K562 (cell line): ENCODE data around the gene SLC10A3. TPM values are rescaled to one million over a fixed set of nuclear protein-coding genes. Genes with fewer than 3 reads are reported as not detected.

Source experiments
- ADNP ChIP-seq: fragments of 200-800 bp; sonication (Bioruptor generic); IDR thresholded peaks from 2 replicates; pipeline ENCODE4 v1.6.1; 2016; ENCODE audit warnings: missing genetic modification characterization, missing compliant biosample characterization
- ARID2 ChIP-seq: fragments of 450-650 bp; IDR thresholded peaks from 2 replicates; pipeline ENCODE4 v1.6.1; 2017; ENCODE audit warnings: antibody characterized with exemption, mild to moderate bottlenecking
- ATF1 ChIP-seq, 2 experiments: fragments of 450-650 bp in 1 of 2; IDR thresholded peaks; 2 replicates each; pipeline ENCODE4 v1.6.1; 2016; ENCODE audit warnings: missing compliant biosample characterization in 1 of 2, missing genetic modification characterization in 1 of 2
- ATF3 ChIP-seq, 2 experiments: fragments of 450-650 bp in 1 of 2; sonication (generic) in 1 of 2; formaldehyde crosslinking in 1 of 2; IDR thresholded peaks in 1 of 2; conservative IDR thresholded peaks in 1 of 2; 2 replicates each; pipeline versions ENCODE4 v1.6.1 to v1.8.1; 2016 to 2023; ENCODE audit warnings: mild to moderate bottlenecking in 2 of 2, moderate library complexity in 2 of 2, inconsistent platforms in 1 of 2, missing genetic modification reagents in 1 of 2
- BACH1 ChIP-seq: fragments of 200-800 bp; sonication (Bioruptor generic); IDR thresholded peaks from 2 replicates; pipeline ENCODE4 v1.6.1; 2016; ENCODE audit warnings: missing genetic modification characterization, missing compliant biosample characterization
- BCOR ChIP-seq: fragments of 450-650 bp; IDR thresholded peaks from 2 replicates; pipeline ENCODE4 v1.6.1; 2016
- BDP1 ChIP-seq: IDR thresholded peaks from 3 replicates; pipeline ENCODE4 v1.6.1; 2011; ENCODE audit not compliant: insufficient read length, insufficient read depth
- COPS2 ChIP-seq: fragments of 450-650 bp; conservative IDR thresholded peaks from 2 replicates; pipeline ENCODE4 v1.6.1; 2016; ENCODE audit warnings: mild to moderate bottlenecking, moderate library complexity
- CTBP1 ChIP-seq: fragments of 450-650 bp; IDR thresholded peaks from 2 replicates; pipeline ENCODE4 v1.6.1; 2016; ENCODE audit warnings: borderline replicate concordance
- EP300 ChIP-seq: IDR thresholded peaks from 2 replicates; pipeline ENCODE4 v1.6.1; 2012; ENCODE audit warnings: low read length, improper control_type of control experiment
- ESRRA ChIP-seq: fragments of 450-650 bp; IDR thresholded peaks from 2 replicates; pipeline ENCODE4 v1.6.1; 2014; ENCODE audit warnings: low read depth, mild to moderate bottlenecking, moderate library complexity, borderline replicate concordance
- EZH2 ChIP-seq: IDR thresholded peaks from 2 replicates; pipeline ENCODE4 v1.6.1; 2012; ENCODE audit warnings: low read depth, mild to moderate bottlenecking, inconsistent platforms, low read length, borderline replicate concordance
- FOS ChIP-seq: IDR thresholded peaks from 3 replicates; pipeline ENCODE4 v1.6.1; 2011; ENCODE audit not compliant: insufficient read length; ENCODE audit errors: extremely low read depth
- FOXK2 ChIP-seq, 2 experiments: fragments of 450-650 bp; IDR thresholded peaks in 1 of 2; conservative IDR thresholded peaks in 1 of 2; 2 replicates each; pipeline ENCODE4 v1.6.1; 2016; ENCODE audit warnings: low read depth in 2 of 2, mild to moderate bottlenecking in 1 of 2
- FUS ChIP-seq: fragments of 200-400 bp; formaldehyde crosslinking; optimal IDR thresholded peaks from 2 replicates; pipeline ENCODE3; 2017; ENCODE audit warnings: low read depth, low read length
- HDGF ChIP-seq: fragments of 450-650 bp; IDR thresholded peaks from 2 replicates; pipeline ENCODE4 v1.6.1; 2016
- KLF10 ChIP-seq: fragments of 250-450 bp; sonication (Bioruptor Pico); IDR thresholded peaks from 2 replicates; pipeline ENCODE4 v1.6.1; 2021; ENCODE audit warnings: matching md5 sums
- NELFE ChIP-seq: IDR thresholded peaks from 2 replicates; pipeline ENCODE4 v1.6.1; 2011; ENCODE audit warnings: mild to moderate bottlenecking; ENCODE audit not compliant: insufficient read depth, insufficient read length
- RBM17 ChIP-seq: fragments of 200-400 bp; formaldehyde crosslinking; IDR thresholded peaks from 2 replicates; pipeline ENCODE4 v1.6.1; 2017; ENCODE audit warnings: low read depth, mild to moderate bottlenecking, low read length, borderline replicate concordance
- RBM34 ChIP-seq: fragments of 200-400 bp; formaldehyde crosslinking; IDR thresholded peaks from 2 replicates; pipeline ENCODE4 v1.6.1; 2018; ENCODE audit warnings: low read length, borderline replicate concordance; ENCODE audit not compliant: insufficient read depth
- RCOR1 ChIP-seq, 2 experiments: IDR thresholded peaks; 2 replicates each; pipeline ENCODE4 v1.6.1; 2012; ENCODE audit warnings: low read depth in 2 of 2, low read length in 2 of 2, borderline replicate concordance in 1 of 2, improper control_type of control experiment in 1 of 2
- SMAD2 ChIP-seq: fragments of 150-350 bp; IDR thresholded peaks from 2 replicates; pipeline ENCODE4 v1.6.1; 2014; ENCODE audit warnings: low read depth, mild to moderate bottlenecking, low read length
- SMARCA5 ChIP-seq: fragments of 450-650 bp; IDR thresholded peaks from 2 replicates; pipeline ENCODE4 v1.6.1; 2016
- TARDBP ChIP-seq: fragments of 450-650 bp; IDR thresholded peaks from 2 replicates; pipeline ENCODE4 v1.6.1; 2016
- ZC3H11A ChIP-seq: IDR thresholded peaks from 2 replicates; pipeline ENCODE4 v1.6.1; 2012; ENCODE audit warnings: low read depth, low read length, improper control_type of control experiment
- ZKSCAN8 ChIP-seq: fragments of 200-800 bp; sonication (Bioruptor generic); IDR thresholded peaks from 2 replicates; pipeline ENCODE4 v1.6.1; 2016; ENCODE audit warnings: missing genetic modification characterization, missing compliant biosample characterization
- ZNF140 ChIP-seq: fragments of 250-450 bp; sonication (Bioruptor Pico); IDR thresholded peaks from 2 replicates; pipeline ENCODE4 v1.8.0; 2021; ENCODE audit warnings: moderate library complexity, mild to moderate bottlenecking, inconsistent platforms
- ZNF431 ChIP-seq: sonication (generic); formaldehyde crosslinking; IDR thresholded peaks from 2 replicates; pipeline ENCODE4 v1.8.0; 2022; ENCODE audit warnings: mild to moderate bottlenecking, missing genetic modification reagents
- ZNF561 ChIP-seq: fragments of 450-650 bp; formaldehyde crosslinking; conservative IDR thresholded peaks from 2 replicates; pipeline ENCODE4 v1.4.0; 2020; ENCODE audit warnings: mild to moderate bottlenecking, moderate library complexity
- ZNF780A ChIP-seq: fragments of 250-450 bp; sonication (Bioruptor Pico); IDR thresholded peaks from 2 replicates; pipeline ENCODE4 v1.5.0; 2021; ENCODE audit warnings: mild to moderate bottlenecking
- ZSCAN32 ChIP-seq: fragments of 450-650 bp; formaldehyde crosslinking; IDR thresholded peaks from 2 replicates; pipeline ENCODE4 v1.4.0; 2020; ENCODE audit warnings: mild to moderate bottlenecking, moderate library complexity
- polyA plus RNA-seq, 8 experiments: library from polyadenylated mRNA; depleted of rRNA in 4 of 8; stranded (reverse) in 5 of 8; unstranded in 3 of 8; fragments of >200 nt; fragmentation: Nextera tagmentation in 2 of 8; fragmentation: Illumina TruSeq in 1 of 8; extraction: Ambion mirVana in 2 of 8; extraction: Trizol in 1 of 8; gene quantifications; 2 replicates each; pipeline versions ENCODE4 v1.2.1 to v1.2.3, GENCODE V29; 2011 to 2014; ENCODE audit warnings: inconsistent platforms in 1 of 8, missing spikeins in 1 of 8
- total RNA-seq, 7 experiments: library from RNA; depleted of rRNA in 6 of 7; stranded (reverse); fragments of >200 nt in 6 of 7; fragmentation: Illumina TruSeq in 2 of 7; extraction: Trizol in 2 of 7; gene quantifications; 2 replicates each; pipeline versions ENCODE4 v1.2.1 to v1.2.3, GENCODE V29; 2011 to 2021; ENCODE audit warnings: low replicate concordance in 1 of 7

Gene SLC10A3
- total and polyA plus RNA-seq, 9 of the 15 experiments (the other 6 are each of a cell fraction or from before 2014, with no cell fraction given), result 5.2 to 30.6 (median 16.7) TPM

GRCh38 chrX:154484255-154485149 lies 5.9 kb downstream of the SLC10A3 start (continued):
- 0 out of 2 replicates have a peak, but pooled peaks have one; percentile 21 for TF ChIP-seq ZKSCAN8 (CRISPR knock-in tag)
- no peak for TF ChIP-seq FOS
- TF ChIP-seq ADNP (tag), result no peak
- TF ChIP-seq ESRRA, result no peak
- TF ChIP-seq FOXK2 (conservative IDR thresholded peaks at IDR 0.05 in 1 of 2, IDR thresholded peaks at IDR 0.05 in 1 of 2; ENCODE audit: low read depth in 2 of 2), result 0 out of 4 replicates have a peak, but pooled peaks have one; percentile 40 to 42
- peak; percentile 76 for TF ChIP-seq BACH1
- peak; percentile 91 for TF ChIP-seq CTBP1
- TF ChIP-seq COPS2, result no peak
- TF ChIP-seq EP300, result peak; percentile 79
- no peak for TF ChIP-seq BCOR
- no peak for TF ChIP-seq RBM17
- TF ChIP-seq SMAD2, result no peak
- no peak for TF ChIP-seq ATF1 (CRISPR knock-in tag; IDR thresholded peaks at IDR 0.05)
- peak; percentile 59 for TF ChIP-seq ATF1 (tag; IDR thresholded peaks at IDR 0.05)
- no peak for TF ChIP-seq ARID2
- peak in 1 of 2 experiments; percentile 85; a peak in 2 of 4 replicates for TF ChIP-seq RCOR1 (IDR thresholded peaks at IDR 0.05; ENCODE audit: borderline replicate concordance in 1 of 2, low read depth in 2 of 2, low read length in 2 of 2)
- TF ChIP-seq SMARCA5, result no peak
- no peak for TF ChIP-seq RBM34
- no peak for TF ChIP-seq FUS
- TF ChIP-seq EZH2, result no peak
- TF ChIP-seq ZC3H11A, result no peak
- TF ChIP-seq ATF3 (IDR thresholded peaks at IDR 0.05), result peak; percentile 83
- no peak for TF ChIP-seq ATF3 (CRISPR knock-in tag; conservative IDR thresholded peaks at IDR 0.05)
- TF ChIP-seq ZNF561 (CRISPR knock-in tag), result no peak
- peak; percentile 55; the same call in 1 of the 2 replicates for TF ChIP-seq TARDBP
- no peak for TF ChIP-seq ZNF780A (CRISPR knock-in tag)
- TF ChIP-seq HDGF, result no peak
- no peak for TF ChIP-seq ZNF140
- no peak for TF ChIP-seq BDP1
- no peak for TF ChIP-seq NELFE
- 0 out of 2 replicates have a peak, but pooled peaks have one; percentile 24 for TF ChIP-seq ZNF431 (CRISPR knock-in tag)
- no peak for TF ChIP-seq KLF10 (CRISPR knock-in tag)
- TF ChIP-seq ZSCAN32 (CRISPR knock-in tag), result no peak
